GM12873 (cell line): ENCODE measurements around the gene MAP3K14.

ENCODE experiments used
- CTCF ChIP-seq: IDR thresholded peaks from 2 replicates; pipeline ENCODE4 v1.5.1; 2012; ENCODE audit warnings: low read depth, mild to moderate bottlenecking, moderate library complexity, low read length, control low read depth; ENCODE audit not compliant: insufficient read depth; ENCODE audit errors: missing control alignments

MAP3K14 gene

GRCh38 chr17:45244725-45245656, 71.8 kb downstream of the MAP3K14 start:
- no peak for TF ChIP-seq CTCF

GRCh38 chr17:45243750-45244149, 73.1 kb downstream of the MAP3K14 start:
- no peak for TF ChIP-seq CTCF

DNA sequence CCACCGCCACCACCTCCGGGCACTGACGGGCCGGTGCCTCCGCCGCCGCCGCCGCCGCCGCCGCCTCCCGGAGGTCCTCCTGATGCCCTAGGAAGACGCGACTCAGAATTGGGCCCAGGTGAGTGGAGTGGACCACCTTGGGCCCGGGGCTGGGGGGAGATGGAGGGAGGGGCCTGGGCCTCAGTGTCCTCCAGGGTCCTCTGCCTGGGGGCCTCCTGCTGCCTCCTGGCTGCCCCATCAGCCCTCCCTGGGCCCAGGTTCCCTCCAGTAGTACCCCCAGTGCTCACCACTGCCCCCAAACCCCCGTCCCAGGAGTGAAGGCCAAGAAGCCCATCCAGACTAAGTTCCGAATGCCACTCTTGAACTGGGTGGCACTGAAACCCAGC, 74.8 kb downstream of the MAP3K14 start:
- TF ChIP-seq CTCF: no peak

- no peak for TF ChIP-seq CTCF
Measured at GRCh38 chr17:45241328-45242028, 75.3 kb downstream of the MAP3K14 start.

- no peak for TF ChIP-seq CTCF
Measured at GRCh38 chr17:45240905-45241327, 75.9 kb downstream of the MAP3K14 start.

- TF ChIP-seq CTCF: no peak
Measured at GRCh38 chr17:45238155-45238774, 78.6 kb downstream of the MAP3K14 start.

DNA sequence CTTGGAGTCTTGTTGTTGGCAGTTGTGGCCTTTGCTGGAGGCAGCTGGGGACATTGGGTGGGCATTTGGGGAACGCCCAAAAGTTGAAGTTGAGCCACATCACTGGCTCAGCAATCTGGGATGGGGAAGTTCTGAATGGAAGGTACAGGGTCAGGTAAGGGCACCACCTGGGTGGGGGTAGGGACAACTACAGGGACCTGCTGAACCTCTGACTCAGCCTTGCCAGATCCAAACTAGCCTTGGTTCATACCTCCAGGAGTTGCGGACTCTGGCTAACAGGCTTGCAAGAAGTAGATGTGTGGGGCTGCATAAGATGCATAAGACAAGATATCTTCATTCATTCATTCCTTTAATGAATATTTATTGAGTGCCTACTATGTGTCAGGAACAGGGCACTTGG, 79.1 kb downstream of the MAP3K14 start:
- TF ChIP-seq CTCF: no peak
